Suppressor macrophage treated with lipopolysaccharide for 4 hours (primary cell): ENCODE measurements around the gene ADORA2A.

ENCODE experiments used
- DNase-seq: peaks from one replicate; pipeline ENCODE4 v3.0.0-alpha.2; 2020

The ADORA2A gene

DNA sequence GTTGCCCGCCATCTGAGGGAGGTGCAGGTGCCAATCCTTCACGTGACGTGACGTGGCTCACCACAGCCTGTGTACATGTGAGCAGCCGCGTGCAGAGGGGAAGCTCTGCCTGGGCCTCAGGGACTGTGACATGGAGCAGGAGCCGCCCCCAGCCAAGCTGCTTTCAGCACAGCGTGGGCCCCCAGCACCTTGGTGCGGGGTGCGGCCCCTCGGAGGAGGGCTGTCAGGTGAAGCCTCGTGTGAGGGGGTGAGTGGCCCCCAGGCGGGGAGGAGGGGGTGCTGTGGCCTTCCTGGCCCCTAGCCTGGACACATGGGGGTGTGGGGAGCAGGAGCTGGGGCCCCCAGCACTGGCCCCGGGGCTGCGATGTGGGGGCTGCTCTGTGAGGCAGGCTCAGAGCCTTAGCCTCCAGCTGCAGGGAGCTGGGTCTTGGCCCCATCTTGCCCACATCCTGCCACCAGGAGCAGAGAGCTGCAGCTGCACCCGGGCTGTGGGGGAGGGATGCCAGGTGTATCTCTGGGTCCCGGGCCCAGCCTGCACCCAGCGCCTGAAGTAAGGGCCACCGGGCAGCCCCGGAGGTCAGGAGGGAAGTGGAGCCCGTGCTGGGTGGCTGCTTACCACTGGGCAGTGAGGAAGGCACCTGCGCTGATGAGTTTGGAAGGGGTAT lies at the start of gene ADORA2A:
Gene ADORA2A (plus strand): TSS at position 100 of the 665 bp plus-strand sequence. CDS start 5,806 bp downstream, outside the sequence.
- DNase-seq: no peak

DNA sequence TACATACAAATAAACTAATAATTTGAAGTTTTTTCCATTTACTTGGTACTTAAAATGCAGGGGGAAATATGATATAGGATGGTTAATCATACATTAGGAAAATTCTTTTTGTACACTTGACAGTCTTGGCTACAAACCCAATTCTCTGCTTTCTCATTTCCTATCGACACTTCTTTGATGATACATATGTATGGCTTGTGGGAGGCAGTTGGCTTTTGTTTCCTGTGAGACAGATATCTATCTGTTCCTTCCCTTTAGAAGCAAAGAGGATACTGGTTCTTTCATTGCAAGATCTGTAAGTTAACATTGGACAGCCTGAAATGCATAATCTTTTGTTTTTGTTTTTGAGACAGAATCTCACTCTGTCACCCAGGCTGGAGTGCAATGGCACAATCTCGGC lies 47.9 kb upstream of the ADORA2A start:
- no peak for DNase-seq

DNA sequence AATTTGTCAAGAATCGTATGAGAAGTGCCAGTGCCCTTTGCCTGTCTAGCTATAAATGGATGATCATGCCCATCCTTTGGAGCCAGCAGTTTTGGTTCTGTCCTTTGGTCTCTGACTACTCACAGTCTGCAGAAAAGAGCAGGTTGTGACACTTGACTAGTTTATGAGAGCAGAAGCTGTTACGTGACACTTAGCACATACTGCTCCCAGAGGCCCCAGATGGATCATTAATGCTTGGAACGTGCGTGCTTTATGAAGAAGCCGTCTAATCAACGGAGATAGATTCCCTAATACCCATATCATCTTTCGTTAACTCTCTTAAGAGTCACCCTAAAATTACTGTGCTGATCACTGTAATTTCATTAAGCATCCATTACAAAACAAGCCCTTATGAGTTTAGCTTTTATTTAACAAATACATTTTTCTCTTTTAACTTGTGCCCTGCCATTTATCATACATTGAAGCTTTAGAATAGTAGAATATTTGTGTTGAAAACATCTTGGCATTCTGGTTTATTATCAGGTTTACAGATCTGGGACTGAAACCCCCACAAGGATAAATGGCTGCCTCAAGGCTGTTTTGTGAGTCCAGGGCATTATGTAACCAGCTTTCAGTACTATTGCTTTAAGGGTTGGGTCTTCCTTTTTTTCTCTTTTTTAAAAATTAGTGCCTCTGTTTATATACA lies 47.0 kb upstream of the ADORA2A start:
- DNase-seq: no peak

DNA sequence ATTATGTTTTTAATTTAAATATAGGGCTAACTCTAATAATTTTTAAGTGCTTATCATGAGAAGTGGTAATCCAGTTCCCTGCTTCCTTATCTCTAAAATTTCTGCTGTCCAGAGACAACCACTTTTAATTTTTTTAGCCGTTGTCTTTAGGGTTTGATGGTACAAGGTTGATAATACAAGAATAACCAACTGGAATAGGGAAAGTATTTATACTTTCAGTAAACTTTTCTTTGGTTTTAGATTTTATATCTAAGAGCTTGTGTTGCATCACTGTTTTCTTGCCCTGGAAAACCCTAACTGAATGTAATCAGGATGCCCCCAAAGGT lies 46.5 kb upstream of the ADORA2A start:
- DNase-seq: no peak

DNA sequence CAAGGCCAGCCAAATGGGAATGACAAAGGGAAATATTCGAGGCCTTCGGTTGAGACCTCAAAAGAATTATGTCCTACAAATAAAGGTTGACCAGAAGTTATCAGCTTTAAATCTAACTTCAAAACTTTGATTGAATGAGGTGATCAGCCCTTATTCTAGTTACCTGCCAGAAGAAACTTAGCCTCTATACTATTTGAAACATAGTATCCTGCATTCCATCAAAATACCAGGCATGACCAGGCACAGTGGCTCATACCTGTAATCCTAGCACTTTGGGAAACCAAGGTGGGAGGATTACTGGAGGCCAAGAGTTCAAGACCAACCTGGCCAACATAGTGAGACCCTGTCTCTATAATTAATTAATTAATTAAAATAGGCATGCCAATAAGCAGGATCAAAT lies 44.3 kb upstream of the ADORA2A start:
- no peak for DNase-seq

DNA sequence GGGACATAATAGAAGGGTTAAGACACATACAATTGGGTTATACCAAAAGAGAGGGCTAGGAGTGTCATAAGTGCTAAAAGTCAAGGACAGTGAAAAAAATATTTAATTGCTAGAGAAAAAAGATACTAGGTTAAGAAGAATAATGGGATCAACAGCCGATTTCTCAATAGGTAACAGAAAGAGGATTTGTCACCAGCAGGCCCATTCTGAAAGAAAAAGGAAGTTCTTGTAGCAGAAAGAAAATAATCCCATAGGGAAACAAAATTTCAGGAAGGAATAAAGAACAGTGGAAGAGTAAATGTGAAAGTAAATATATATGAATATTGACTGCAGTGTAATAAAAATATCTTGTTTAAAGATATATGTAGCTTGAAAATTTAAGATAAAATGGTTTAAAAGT lies 43.3 kb upstream of the ADORA2A start:
- peak; percentile 71 for DNase-seq

DNA sequence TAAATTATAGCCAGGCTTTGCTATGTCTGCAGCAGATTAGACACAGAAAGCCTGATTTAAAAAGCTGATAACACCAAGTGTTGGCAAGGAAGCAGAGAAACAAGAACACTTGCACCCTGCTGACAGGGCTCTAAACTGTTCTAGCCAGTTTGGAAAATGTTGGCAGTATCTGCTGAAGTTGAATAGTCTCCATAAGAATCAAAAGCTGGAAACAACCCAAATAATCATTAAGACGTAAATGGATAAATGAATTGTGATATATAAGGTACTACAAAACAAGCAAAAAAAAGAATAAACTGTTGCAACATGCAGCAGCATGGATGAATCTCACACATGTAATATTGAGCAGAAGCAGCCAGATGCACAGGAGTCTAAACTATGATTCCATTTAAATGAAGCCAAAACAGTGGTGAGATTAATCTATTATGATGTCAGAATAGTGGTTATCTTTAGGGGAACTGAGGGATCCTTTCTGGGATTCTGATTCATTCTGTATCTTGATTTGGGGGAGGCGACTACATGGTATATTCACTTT lies 40.4 kb upstream of the ADORA2A start:
- no peak for DNase-seq

DNA sequence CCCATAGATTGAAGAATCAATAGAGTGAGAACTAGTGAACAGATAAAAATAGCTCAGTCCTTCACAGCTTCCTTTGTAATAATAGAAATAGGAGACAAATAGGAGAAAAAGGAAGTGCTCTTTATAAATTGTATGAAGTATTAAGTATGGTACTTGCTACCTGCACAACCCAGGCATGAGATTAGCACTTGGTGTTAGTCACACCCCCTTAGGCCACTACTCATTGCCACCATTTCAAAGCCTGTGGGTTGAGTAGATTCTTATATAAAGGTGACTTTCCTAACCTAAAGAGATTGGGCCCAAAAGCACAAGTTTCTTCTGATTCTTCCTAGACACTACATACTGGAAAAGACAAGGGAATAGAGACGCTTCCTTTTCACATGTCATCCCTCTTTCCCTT lies 37.7 kb upstream of the ADORA2A start:
- DNase-seq: no peak

DNA sequence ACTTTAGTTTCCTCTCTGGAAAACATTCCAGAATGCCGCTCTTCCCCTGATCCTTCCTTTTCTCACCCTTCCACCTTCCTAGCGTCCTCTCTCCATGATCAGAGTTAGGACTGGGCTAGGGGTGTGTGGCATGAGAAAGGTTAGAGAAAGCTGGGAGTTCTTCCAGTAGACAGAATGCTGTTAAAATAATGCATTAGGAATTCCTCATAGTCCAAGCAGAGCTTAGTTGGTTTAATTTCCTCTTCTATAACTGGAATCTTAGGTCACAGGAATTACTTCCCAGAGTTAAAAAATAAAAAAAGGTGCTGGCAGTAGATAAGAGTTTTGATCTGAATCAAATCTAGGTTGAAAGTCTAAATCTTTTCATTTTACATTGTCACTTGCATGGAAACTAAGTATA lies 37.2 kb upstream of the ADORA2A start:
- no peak for DNase-seq

DNA sequence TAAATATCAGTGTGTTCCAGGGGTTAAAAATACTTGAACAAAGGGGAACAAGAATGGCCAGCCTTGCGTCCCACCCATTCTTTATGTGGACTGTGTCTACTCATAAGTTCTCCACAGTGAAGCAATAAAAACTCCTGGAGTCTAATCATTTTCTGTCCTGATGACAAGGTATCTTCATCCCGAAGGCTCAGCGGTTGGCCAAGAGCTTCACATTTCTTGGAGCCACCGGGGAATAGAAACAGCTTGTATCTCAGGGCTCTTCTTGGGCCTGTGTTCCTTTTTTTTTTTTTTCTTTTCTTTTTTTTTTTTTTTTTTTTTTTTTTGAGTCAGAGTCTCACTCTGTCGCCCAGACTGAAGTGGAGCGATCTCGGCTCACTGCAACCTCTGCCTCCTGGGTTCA lies 36.8 kb upstream of the ADORA2A start:
- peak; percentile 27 for DNase-seq

DNA sequence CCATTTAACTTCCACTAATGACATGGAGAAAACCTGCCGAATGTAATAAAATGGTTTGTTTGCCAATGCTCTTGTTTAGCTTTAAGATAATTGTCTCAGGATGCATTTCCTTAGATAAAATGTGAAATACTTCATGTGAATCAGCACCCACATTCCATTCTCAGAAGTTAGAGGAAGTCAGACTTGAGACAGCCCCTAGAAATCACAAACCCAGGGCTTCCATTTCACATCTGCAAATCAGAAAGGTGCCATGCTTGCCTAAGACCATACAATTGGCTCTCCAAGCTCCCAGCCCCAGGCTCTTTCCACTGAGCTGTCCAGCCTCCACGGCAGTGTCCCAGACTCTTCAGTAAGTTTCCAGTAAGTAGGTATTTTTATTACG lies 35.6 kb upstream of the ADORA2A start:
- peak; percentile 34 for DNase-seq

DNA sequence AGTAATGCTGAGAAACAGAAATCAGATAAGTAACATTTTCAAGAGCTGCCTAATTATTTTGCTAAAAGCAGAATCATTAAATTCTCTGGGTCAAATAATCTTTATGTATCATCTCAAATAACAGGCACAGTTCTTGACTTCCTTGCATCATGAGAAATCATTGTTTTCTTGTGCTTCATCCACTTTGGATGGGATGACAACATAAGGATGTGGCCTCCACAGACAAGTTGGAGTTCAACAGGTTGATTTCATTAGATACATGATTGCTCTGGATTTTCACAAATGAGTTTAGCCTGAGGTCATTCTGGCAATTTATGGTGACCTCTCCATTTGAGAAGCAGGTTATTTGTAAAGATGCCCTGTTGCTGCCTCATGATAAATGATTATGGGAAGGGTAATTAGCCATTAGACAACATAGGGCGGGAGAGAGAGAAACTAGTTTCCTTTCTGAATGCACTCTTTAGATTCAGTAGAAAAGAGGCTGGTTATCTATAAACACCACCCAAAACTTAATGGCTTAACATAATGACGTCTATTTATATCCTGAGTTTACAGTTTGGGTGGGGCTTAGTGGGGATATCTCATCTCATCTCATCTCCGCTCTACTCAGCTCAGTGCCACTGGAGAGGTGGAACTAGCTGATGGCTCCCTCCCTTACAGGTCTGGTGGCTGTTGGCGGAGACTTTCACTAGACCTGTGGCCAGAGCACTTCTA lies 35.0 kb upstream of the ADORA2A start:
- DNase-seq: no peak

DNA sequence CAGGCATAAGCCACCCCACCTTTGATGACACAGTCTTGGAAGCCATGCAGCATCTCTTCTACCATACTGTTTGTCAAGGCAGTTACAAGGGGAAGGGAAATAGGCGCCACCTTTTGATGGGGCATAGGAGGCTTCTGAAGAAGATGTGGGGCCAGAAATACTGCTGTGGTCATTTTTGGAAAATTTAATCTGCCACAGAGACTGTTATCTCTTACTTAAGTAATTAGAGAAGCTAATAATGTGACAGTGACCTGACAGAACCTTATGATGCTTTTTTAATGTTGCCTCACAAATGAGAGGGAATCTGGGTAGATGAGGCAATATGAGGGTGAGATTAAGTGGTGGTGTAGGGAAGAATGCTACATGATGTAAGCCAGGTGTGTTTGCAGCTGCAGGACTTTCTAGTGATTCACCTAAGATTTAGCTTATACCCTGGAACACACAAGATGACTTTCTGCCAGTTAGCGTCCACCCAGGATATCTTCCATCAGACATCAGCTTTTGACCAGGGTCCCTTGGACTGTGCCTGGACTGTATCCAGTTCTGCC lies 34.3 kb upstream of the ADORA2A start:
- DNase-seq: no peak

DNA sequence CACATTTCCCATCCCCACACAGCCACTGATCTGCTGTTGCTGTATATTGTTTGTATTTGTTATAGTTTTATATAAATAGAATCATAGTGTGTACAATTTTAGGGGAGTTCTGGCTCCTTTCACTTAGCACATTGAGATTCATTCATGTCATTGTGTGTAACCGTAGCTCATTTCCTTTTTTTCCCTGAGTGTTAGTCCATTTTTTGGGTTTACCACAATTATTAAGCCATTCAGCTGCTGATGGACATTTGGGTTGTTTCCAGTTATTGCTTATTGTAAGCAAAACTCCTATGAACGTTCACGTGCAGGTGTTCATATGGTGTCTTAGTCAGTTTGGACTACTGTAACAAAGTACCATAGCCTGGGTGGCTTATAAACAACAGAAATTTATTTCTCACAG lies 33.6 kb upstream of the ADORA2A start:
- DNase-seq: peak; percentile 36

DNA sequence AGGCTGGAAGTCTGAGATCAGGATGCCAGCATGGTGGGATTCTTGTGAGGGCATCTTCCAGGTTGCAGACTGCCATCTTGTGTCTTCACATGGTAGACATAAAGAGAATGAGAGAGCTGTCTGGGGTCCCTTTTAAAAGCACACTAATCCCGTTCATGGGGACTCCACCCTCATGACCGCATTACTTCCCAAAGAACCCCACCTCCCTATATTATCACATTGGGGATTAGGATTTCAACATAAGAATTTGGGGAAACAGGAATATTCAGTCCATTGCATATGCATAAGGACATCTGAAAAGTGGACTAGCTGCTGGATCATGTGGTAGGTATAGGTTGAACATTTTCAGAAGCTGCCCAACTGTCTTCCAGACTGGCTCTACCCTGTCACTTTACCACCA lies 33.1 kb upstream of the ADORA2A start:
- DNase-seq: no peak

DNA sequence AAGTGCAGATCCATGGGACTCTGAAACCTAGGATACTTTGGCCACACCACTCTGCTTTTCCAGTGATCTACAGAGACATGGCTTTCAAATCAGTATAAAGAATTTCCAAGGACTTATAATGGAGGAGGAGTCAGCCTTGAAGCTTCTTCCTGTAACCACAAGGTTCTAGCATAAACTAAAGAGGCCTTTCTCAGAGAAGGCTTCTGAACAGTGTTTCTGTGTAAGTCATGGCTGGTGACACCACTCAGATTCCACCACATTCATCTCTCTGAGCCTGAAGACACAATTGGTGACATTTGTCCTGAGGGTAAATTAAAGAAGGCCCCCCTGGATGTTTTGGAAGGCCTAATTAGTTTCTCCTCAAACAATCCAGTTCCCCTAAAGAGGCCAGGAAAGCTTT lies 29.0 kb upstream of the ADORA2A start:
- no peak for DNase-seq

DNA sequence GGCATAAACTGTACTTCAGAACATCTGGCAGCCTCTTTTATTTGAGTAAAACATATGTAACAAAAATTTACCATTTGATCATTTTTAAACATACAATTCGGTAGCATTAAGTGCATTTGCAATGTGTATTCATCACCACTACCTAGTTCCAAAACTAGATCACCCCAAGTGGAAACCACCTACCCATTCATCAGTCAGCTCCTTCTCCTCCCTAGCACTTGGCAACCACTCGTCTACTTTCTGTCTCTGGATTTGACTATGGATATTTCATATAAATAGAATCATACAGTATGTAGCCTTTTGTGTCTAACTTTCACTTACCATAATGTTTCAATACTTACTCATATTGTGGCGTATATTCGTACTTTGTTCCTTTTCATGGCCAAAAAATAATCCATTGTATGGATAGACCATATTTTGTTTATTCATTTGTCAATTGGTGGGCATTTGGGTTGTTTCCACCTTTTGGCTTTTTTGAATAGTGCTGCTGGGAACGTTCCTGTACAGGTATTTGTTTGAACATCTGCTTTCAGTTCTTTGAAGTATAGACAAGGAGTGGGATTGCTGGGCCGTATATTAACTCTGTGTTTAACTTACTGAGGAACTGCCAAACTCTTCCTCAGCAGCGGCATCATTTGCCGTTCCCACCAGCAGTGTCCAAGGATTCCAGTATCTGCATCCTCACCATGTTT lies 27.2 kb upstream of the ADORA2A start:
- DNase-seq: peak; percentile 59

DNA sequence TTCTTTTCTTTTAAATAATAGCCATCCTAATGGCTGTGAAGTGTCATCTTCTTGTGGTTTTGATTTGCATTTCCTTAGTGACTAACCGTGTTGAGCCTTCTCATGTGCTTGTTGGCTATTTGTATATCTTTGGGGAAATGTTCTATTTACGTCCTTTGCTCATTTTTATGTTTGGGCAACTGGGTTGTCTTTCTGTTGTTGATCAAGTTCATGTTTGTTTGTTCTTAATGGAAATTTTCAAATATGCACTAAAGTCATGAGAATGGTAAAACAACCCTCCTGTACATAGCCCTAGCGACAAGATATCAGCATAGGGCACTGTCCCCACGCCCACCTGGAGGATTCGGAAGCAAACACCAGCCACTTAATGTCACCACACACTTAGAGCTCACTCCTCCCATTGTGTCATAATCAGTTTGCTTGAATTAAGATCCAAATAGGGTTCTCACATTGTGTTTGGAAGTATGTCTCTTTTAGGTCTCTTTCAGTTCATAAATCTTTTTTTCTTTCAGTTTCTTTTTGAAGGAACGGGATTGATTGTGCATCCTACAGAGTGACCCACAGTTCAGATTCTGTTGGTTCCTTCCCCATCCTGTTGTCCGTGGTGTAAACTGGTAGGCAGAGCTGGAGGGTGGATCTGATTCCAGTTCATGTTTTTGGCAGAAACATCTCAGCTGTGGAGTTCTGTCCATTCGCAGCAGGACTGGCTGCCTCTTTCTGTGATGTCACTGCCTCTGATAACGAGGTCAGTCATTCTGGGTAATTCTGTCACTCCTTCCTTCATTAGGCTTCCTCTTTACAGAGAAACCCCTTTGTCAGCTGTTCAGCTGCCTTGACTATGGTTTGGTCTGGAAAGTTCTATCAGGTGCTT lies 26.4 kb upstream of the ADORA2A start:
- DNase-seq: peak; percentile 94

DNA sequence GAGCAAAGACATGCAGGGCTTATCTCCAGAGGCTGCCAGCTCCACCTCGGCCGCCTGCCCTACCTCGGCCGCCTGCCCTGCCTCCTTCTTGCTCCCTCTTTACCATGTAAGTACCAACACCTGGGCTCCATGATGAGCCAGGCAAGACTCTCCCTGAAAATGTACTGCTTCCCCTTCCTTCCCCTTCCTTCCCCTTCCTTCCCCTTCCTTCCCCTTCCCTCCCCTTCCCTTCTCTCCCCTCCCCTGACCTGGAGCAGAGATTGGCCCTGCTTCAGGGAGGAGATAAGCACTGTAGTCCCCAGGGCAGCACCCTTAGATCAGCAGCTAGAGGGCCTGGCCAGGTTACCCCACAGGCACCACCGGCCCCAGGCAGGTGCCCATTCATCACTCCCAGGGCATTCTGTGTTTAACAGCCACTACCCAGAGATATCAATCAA lies 25.4 kb upstream of the ADORA2A start:
- peak; percentile 41 for DNase-seq

DNA sequence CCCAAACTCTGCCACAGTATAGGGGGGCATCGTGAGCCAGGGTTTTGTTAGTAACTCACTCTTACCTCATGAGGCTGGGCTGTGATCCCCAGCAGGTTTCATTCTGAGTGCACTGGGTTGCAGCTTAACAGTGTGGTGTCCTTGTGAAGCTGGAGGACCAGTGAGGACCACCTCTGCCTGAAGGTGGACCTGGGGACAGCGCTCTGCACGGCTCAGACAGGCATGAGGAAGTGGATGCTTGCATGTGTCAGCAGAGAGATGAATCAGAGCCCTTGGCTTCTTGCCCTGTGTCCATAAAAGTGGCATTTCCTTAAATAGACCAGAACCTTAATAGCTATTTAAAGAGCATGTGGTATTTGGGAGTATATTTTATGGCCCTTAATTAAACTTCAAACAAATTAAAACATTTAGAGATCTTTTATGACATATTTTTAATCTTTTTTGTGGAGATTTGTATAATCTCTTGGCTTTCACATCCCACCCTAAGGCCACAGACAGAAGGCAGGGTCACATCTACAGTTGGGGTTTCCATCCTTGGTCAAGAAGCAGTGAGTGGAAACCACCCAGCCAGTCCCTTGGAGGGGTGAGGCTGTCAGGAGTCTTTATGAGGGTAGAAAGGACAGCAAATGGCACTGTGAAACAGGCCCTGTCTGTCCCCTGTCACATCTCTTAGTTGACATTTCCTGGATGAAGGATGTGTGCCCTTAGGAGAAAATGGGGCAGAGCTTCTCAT lies 24.8 kb upstream of the ADORA2A start:
- DNase-seq: peak; percentile 96

DNA sequence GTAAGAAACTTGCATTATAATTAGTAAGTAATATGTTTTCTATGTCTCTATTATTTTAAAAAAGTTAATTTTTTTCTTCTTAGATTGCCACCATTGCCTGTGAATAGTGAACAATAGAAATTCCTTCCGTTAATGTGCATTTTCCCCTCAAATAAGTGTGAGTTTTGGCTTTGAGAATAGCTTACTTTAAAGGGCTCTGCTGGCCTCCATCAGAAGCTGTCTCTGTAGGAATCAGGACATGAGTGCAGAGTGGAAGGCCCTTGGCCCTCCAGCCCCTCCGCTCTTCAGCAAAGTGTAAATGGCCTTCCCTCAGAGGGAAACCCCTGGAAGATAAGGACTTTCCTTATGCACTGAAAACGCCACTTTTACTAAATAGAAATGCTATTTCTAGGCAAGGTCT lies 24.1 kb upstream of the ADORA2A start:
- no peak for DNase-seq
